PC-3 (cell line): ENCODE data around the gene MAPK8IP1. TPM values are rescaled to one million over a fixed set of nuclear protein-coding genes. Genes with fewer than 3 reads are reported as not detected.

Experiments used
- ATAC-seq: fragments of 200-7000 bp; cut with Tn5 transposase; 2 replicates; pipeline ENCODE4 v1.9.1; 2020; ENCODE audit warnings: mild to moderate bottlenecking, moderate library complexity
- BruUV-seq: library from RNA; stranded (reverse); fragments of 400-500 nt; replicated peaks from 2 replicates; lab custom pipeline; 2021; lab: Mats Ljungman, UMichigan
- CTCF ChIA-PET: fragments of 300-600 bp; sonication (Branson Sonifier 250); formaldehyde crosslinking; loops from one replicate; lab custom pipeline; 2022; ENCODE audit warnings: antibody characterized with exemption; lab: Charles Lee
- POLR2A ChIA-PET: fragments of 300-600 bp; sonication (Branson Sonifier 250); formaldehyde crosslinking; loops from one replicate; lab custom pipeline; 2022; ENCODE audit warnings: antibody characterized with exemption; ENCODE audit not compliant: unreplicated experiment; lab: Charles Lee
- DNase-seq: peaks from one replicate; pipeline ENCODE4 v3.0.0-alpha.2; 2015
- H2AFZ ChIP-seq: fragments of 300-600 bp; sonication (generic); 2 replicates; pipeline ENCODE4 v1.6.0; 2016; ENCODE audit warnings: antibody characterized with exemption, low read length
- H3F3A ChIP-seq: fragments of 300-600 bp; sonication (generic); one replicate; pipeline ENCODE4 v1.6.0; 2017; ENCODE audit warnings: antibody characterized with exemption, low read length, control low read depth, mild to moderate bottlenecking; ENCODE audit not compliant: unreplicated experiment
- H3K27ac ChIP-seq: fragments of 300-600 bp; sonication (generic); 2 replicates; pipeline ENCODE4 v1.5.1; 2016; ENCODE audit warnings: mild to moderate bottlenecking, low read length
- H3K27me3 ChIP-seq: fragments of 300-600 bp; sonication (generic); 2 replicates; pipeline ENCODE4 v1.6.1; 2016; ENCODE audit warnings: low read length, mixed read lengths
- H3K36me3 ChIP-seq: fragments of 300-600 bp; sonication (generic); 2 replicates; pipeline ENCODE4 v1.6.1; 2016; ENCODE audit warnings: low read depth, mixed run types, low read length, mixed read lengths
- H3K4me1 ChIP-seq: fragments of 300-600 bp; sonication (generic); 2 replicates; pipeline ENCODE4 v1.5.1; 2016; ENCODE audit warnings: low read length; ENCODE audit not compliant: insufficient read depth
- H3K4me2 ChIP-seq: fragments of 300-600 bp; sonication (generic); 2 replicates; pipeline ENCODE4 v1.6.0; 2016; ENCODE audit warnings: low read length
- H3K4me3 ChIP-seq: fragments of 300-600 bp; sonication (generic); 2 replicates; pipeline ENCODE4 v1.5.1; 2016; ENCODE audit warnings: mild to moderate bottlenecking, low read length, mixed read lengths
- H3K79me2 ChIP-seq: fragments of 300-600 bp; sonication (generic); 2 replicates; pipeline ENCODE4 v1.6.1; 2017; ENCODE audit warnings: low read length, mixed read lengths
- H3K9ac ChIP-seq: fragments of 300-600 bp; sonication (generic); 2 replicates; pipeline ENCODE4 v1.6.0; 2016; ENCODE audit warnings: mild to moderate bottlenecking, low read length
- H3K9me2 ChIP-seq: fragments of 300-600 bp; sonication (generic); replicated peaks from 2 replicates; pipeline ENCODE4 v1.6.1; 2016; ENCODE audit warnings: mixed run types, low read length, mixed read lengths
- H3K9me3 ChIP-seq: fragments of 300-600 bp; sonication (generic); 2 replicates; pipeline ENCODE4 v1.6.1; 2016; ENCODE audit warnings: low read length, mixed read lengths
- H4K20me1 ChIP-seq: fragments of 300-600 bp; sonication (generic); 2 replicates; pipeline ENCODE4 v1.6.1; 2016; ENCODE audit warnings: low read length, mixed read lengths
- EZH2 ChIP-seq: fragments of 300-600 bp; sonication (generic); IDR thresholded peaks from one replicate; pipeline ENCODE4 v1.6.1; 2017; ENCODE audit warnings: antibody characterized with exemption, mild to moderate bottlenecking, low read length; ENCODE audit not compliant: unreplicated experiment
- EZH2phosphoT487 ChIP-seq: fragments of 300-600 bp; sonication (generic); IDR thresholded peaks from 2 replicates; pipeline ENCODE4 v1.6.1; 2018; ENCODE audit warnings: mild to moderate bottlenecking, antibody characterized with exemption, low read length, borderline replicate concordance
- intact Hi-C: fragments of 100-400 bp; cut with micrococcal nuclease; formaldehyde crosslinking; loops from 2 replicates; pipeline ENCODE4 v1.9.0; 2023
- total RNA-seq: library from RNA; depleted of rRNA; stranded (reverse); fragments of >200 nt; gene quantifications from 2 replicates; pipeline ENCODE4 v1.2.3, GENCODE V29; 2014
- TF ChIP-seq, protein P1 (sequence below): fragments of 300-600 bp; sonication (generic); conservative IDR thresholded peaks from 2 replicates; pipeline ENCODE4 v1.5.1; 2017; ENCODE audit warnings: antibody characterized with exemption, low read depth, mild to moderate bottlenecking, low read length

The MAPK8IP1 gene
- total RNA-seq, 1 experiment from 2014 or later = 7.1 TPM

DNA sequence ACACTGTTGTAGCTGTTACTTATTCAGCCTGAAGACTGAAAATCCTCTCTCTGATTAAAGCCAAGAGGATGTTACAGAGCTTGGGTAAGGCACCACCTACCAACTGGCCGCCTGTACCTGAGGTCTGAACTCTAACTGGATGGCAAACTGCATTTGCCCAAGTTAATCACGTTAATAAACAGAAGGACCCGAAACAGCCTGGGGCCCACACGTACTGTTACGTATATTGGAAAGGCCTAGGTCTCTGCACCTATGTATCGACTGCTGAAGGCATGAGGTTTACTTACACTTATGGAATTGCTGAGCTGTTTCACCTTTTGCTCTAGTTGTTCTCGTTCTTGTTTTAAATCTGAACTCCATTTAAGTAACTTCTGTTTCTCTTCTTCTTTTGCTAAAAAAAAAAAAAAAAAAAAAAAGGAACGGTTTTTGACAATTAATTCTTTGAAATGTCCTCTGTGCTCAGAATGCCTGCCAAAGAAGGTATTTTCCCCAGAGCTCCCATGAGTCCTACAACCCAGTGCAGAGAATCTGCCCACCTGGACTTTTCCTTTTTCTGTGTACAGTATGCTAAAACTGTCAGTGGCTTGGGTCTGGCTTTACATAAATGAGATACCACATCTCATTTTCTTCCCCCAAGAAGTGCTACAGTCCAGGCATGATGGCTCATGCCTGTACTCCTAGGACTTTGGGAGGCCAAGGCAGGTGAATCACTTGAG, 50.1 kb downstream of the MAPK8IP1 start:
- ChIA-PET POLR2A (no interaction called here), CTCF (no interaction called here)
- no peak overlapping the region for H3K4me3 ChIP-seq
- H3F3A ChIP-seq = no peaks in the 10 kb centered on the region
- no peak for DNase-seq
- no peaks in the 10 kb centered on the region for H3K36me3 ChIP-seq
- TF ChIP-seq, protein P1, sequence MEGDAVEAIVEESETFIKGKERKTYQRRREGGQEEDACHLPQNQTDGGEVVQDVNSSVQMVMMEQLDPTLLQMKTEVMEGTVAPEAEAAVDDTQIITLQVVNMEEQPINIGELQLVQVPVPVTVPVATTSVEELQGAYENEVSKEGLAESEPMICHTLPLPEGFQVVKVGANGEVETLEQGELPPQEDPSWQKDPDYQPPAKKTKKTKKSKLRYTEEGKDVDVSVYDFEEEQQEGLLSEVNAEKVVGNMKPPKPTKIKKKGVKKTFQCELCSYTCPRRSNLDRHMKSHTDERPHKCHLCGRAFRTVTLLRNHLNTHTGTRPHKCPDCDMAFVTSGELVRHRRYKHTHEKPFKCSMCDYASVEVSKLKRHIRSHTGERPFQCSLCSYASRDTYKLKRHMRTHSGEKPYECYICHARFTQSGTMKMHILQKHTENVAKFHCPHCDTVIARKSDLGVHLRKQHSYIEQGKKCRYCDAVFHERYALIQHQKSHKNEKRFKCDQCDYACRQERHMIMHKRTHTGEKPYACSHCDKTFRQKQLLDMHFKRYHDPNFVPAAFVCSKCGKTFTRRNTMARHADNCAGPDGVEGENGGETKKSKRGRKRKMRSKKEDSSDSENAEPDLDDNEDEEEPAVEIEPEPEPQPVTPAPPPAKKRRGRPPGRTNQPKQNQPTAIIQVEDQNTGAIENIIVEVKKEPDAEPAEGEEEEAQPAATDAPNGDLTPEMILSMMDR = no peak
- TF ChIP-seq EZH2phosphoT487 (no peak), EZH2 (no peak)
- H3K27ac ChIP-seq = no peak overlapping the region
- no peaks in the 10 kb centered on the region for H3K9me3 ChIP-seq
- no peaks in the 10 kb centered on the region for H3K27me3 ChIP-seq
- BruUV-seq = no TSS peak
- no peaks in the 10 kb centered on the region for H3K79me2 ChIP-seq
- H3K4me2 ChIP-seq = no peak overlapping the region
- H4K20me1 ChIP-seq = no peaks in the 10 kb centered on the region
- H2AFZ ChIP-seq = no peak overlapping the region
- H3K9ac ChIP-seq = no peak overlapping the region
- no peaks in the 10 kb centered on the region for H3K4me1 ChIP-seq
- ATAC-seq = no peak
- no peaks in the 10 kb centered on the region for H3K9me2 ChIP-seq
- intact Hi-C loops = no loop called here

DNA sequence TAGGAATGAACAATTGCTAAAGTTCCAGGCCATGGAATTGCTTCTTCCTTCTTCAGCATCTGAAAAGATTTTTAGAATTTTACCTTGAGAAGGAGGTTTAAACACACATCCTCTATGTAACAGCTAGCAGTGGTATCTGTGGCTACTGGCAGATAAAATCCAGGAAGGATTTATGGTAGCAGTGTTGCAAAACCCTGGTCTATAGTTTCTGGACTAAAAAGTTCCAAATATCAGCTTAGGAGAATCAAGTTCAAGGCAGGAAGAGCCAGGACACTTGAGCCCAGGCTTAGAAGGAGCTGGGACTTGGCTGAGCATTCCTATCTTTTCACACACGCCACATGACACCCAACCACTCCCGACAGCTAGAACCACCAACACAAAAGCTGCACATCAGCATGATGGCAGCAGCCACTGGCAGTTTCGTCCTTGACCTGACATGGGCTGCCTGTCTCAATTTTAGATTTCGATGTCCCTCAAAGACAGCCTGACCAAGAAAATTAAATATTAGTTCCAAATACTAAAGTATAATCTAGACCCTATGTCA, 51.1 kb downstream of the MAPK8IP1 start:
- no peak for ATAC-seq
- Histone ChIP-seq H3K4me2 (no peak overlapping the region), H3K27ac (no peak overlapping the region), H3K27me3 (no peaks in the 10 kb centered on the region), H3K4me1 (no peaks in the 10 kb centered on the region), H2AFZ (no peak overlapping the region), H3K9me3 (no peaks in the 10 kb centered on the region), H3K9ac (no peak overlapping the region), H3K4me3 (no peak overlapping the region), H3K79me2 (no peaks in the 10 kb centered on the region), H3K9me2 (no peaks in the 10 kb centered on the region), H3K36me3 (no peaks in the 10 kb centered on the region), H4K20me1 (no peaks in the 10 kb centered on the region), H3F3A (no peaks in the 10 kb centered on the region)
- TF ChIP-seq EZH2 (no peak), EZH2phosphoT487 (no peak)
- TF ChIP-seq, protein P1 = no peak
- DNase-seq = no peak
- intact Hi-C loops = no loop called here
- no TSS peak for BruUV-seq
- POLR2A ChIA-PET = interaction anchor here (0.6 kb wide), 1 partner anchor 1507 kb away, joined by 5 read pairs; no protein-coding TSS in a partner anchor
- CTCF ChIA-PET = no interaction called here

DNA sequence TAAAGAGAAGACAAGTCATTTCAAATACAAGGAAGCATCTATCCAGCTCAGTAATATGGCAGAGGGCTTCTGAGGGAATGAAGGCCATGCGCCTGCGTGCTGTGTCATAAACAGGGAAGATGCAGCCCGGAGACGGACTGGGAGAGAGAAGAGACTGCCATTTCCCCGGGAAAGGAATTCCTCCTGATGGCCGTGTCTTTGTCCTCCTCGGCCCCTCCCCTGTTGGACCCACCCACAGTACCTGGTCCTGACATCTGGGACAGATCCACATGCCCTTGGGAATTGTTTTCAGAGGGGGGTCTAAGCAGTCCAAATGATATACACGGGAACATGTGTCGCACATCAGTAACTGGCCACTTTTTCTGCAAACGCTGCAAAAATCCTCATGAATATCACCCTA, 52.5 kb downstream of the MAPK8IP1 start:
- TF ChIP-seq EZH2 (no peak), EZH2phosphoT487 (no peak)
- TF ChIP-seq, protein P1 = no peak
- Histone ChIP-seq H3K4me2 (no peak overlapping the region), H3K79me2 (no peaks in the 10 kb centered on the region), H4K20me1 (no peaks in the 10 kb centered on the region), H3K4me3 (no peak overlapping the region), H3K27me3 (no peaks in the 10 kb centered on the region), H3K9me2 (no peaks in the 10 kb centered on the region), H3K27ac (no peak overlapping the region), H3K9me3 (no peaks in the 10 kb centered on the region), H3F3A (no peaks in the 10 kb centered on the region), H3K4me1 (no peaks in the 10 kb centered on the region), H3K9ac (no peak overlapping the region), H2AFZ (no peak overlapping the region), H3K36me3 (no peaks in the 10 kb centered on the region)
- intact Hi-C loops = no loop called here
- no TSS peak for BruUV-seq
- CTCF ChIA-PET = no interaction called here
- no peak for DNase-seq
- no peak for ATAC-seq
- POLR2A ChIA-PET = no interaction called here
